Measurements from ENCODE around the gene LAMA5.

DNA sequence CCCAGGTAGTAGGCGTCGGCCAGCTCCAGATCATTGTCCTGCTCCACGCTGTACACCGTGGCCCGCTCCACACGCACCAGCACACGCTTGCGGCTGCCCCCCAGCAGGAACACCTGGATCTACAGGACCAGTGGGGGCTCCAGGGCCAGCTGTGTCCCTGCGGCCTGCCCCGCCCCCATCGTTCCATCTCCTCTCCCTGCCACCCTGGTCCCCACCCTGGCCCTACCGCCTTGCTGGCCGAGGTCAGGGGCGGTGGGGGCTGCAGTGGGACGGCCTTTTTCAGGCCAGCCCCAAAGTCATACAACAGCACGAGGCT lies 54.5 kb downstream of the LAMA5 start:
- no peak for TF ChIP-seq POLR2A (IDR thresholded peaks at IDR 0.05; ENCODE audit: low read length)
- no peak for TF ChIP-seq GATA1 (IDR thresholded peaks at IDR 0.05; ENCODE audit: low read depth, low read length)

Measured in erythroblast (primary cell).